DLD1 (cell line): ENCODE data around the gene SMARCD3.

ENCODE experiments used
- in situ Hi-C: cut with HindIII; loops from 2 replicates; pipeline ENCODE4 v1.10.0; 2017; ENCODE audit warnings: low sequenced_read_pairs

The SMARCD3 gene

GRCh38 chr7:151250181-151251132 lies 2.0 kb upstream of the SMARCD3 start:
- in situ Hi-C loops, result loop anchor here (5.0 kb wide), 1 partner anchor 52 kb away; no protein-coding TSS in a partner anchor

- in situ Hi-C loops, result loop anchor here (5.0 kb wide), 1 partner anchor 53 kb away; no protein-coding TSS in a partner anchor
Observed at GRCh38 chr7:151249732-151250072, 1.2 kb upstream of the SMARCD3 start.

- in situ Hi-C loops, result no loop called here
Observed at GRCh38 chr7:151249034-151249731, 689 bp upstream of the SMARCD3 start.

- in situ Hi-C loops, result no loop called here
Observed at GRCh38 chr7:151247611-151248345, 716 bp downstream of the SMARCD3 start.

- in situ Hi-C loops, result no loop called here
Observed at GRCh38 chr7:151246851-151247580, 1.5 kb downstream of the SMARCD3 start.

GRCh38 chr7:151246102-151246850 lies 2.2 kb downstream of the SMARCD3 start:
- in situ Hi-C loops, result no loop called here

- in situ Hi-C loops, result no loop called here
Observed at GRCh38 chr7:151245360-151246101, 3.0 kb downstream of the SMARCD3 start.

- in situ Hi-C loops, result no loop called here
Observed at GRCh38 chr7:151244841-151245346, 3.6 kb downstream of the SMARCD3 start.

- in situ Hi-C loops, result no loop called here
Observed at GRCh38 chr7:151244196-151244840, 4.2 kb downstream of the SMARCD3 start.

GRCh38 chr7:151243408-151244195 lies 4.9 kb downstream of the SMARCD3 start:
- in situ Hi-C loops, result no loop called here

GRCh38 chr7:151243045-151243349 lies 5.5 kb downstream of the SMARCD3 start:
- in situ Hi-C loops, result no loop called here

- in situ Hi-C loops, result no loop called here
Observed at GRCh38 chr7:151242159-151243044, 6.1 kb downstream of the SMARCD3 start.

- in situ Hi-C loops, result no loop called here
Observed at GRCh38 chr7:151241755-151242096, 6.8 kb downstream of the SMARCD3 start.

- in situ Hi-C loops, result no loop called here
Observed at GRCh38 chr7:151240942-151241754, 7.3 kb downstream of the SMARCD3 start.

- in situ Hi-C loops, result no loop called here
Observed at GRCh38 chr7:151240536-151240935, 8.0 kb downstream of the SMARCD3 start.

- in situ Hi-C loops, result no loop called here
Observed at GRCh38 chr7:151239837-151240459, 8.5 kb downstream of the SMARCD3 start.
